ENCODE data around the gene FLII. TPM values are rescaled to one million over a fixed set of nuclear protein-coding genes. Genes with fewer than 3 reads are reported as not detected.

The FLII gene
- total RNA-seq: 175 and 363 TPM in 2 replicates

GRCh38 chr17:18258356-18259038 lies at the start of gene FLII:
FLII (minus strand) TSS chr17:18258738; CDS start chr17:18258690, 48 bp downstream.

GRCh38 chr17:18260332-18261145 lies 2.0 kb upstream of the FLII start, which contains the start of gene MIEF2:
MIEF2 (plus strand) TSS chr17:18260662; CDS start chr17:18262721, 2,059 bp downstream.

GRCh38 chr17:18225121-18225641 lies 33.4 kb downstream of the FLII start, which contains the start of gene LLGL1:
LLGL1 (plus strand) TSS chr17:18225635; CDS start chr17:18225683, 48 bp downstream.

Other genes starting within 250 kb of the FLII start
- gene ATPAF2, start 219.6 kb downstream of the FLII start, total RNA-seq: 15.4 and 16.0 TPM in 2 replicates
- gene GID4, start 219.3 kb downstream of the FLII start, total RNA-seq: 8.9 and 9.2 TPM in 2 replicates
- 31.2 and 40.7 TPM in 2 replicates for gene DRG2, start 170.8 kb downstream of the FLII start, total RNA-seq
- 1.2 and 1.3 TPM in 2 replicates for gene MYO15A, start 150.0 kb downstream of the FLII start, total RNA-seq
- gene ALKBH5, start 74.9 kb downstream of the FLII start, total RNA-seq: 129 TPM in 2 replicates
- gene LLGL1, start 33.1 kb downstream of the FLII start, total RNA-seq: 49.6 and 50.1 TPM in 2 replicates
- 19.9 and 20.5 TPM in 2 replicates for gene MIEF2, start 1.9 kb upstream of the FLII start, total RNA-seq
- gene TOP3A, start 56.3 kb upstream of the FLII start, total RNA-seq: 26.4 and 33.2 TPM in 2 replicates
- gene SMCR8, start 56.6 kb upstream of the FLII start, total RNA-seq: 18.1 and 28.1 TPM in 2 replicates
- gene SHMT1, start 104.8 kb upstream of the FLII start, total RNA-seq: 3.9 and 6.8 TPM in 2 replicates
- not detected in 2 replicates for gene EVPLL, start 119.0 kb upstream of the FLII start, total RNA-seq
- not detected in 2 replicates for gene LGALS9C, start 218.1 kb upstream of the FLII start, total RNA-seq

Measured in smooth muscle cell of the umbilical artery (primary cell).